Neural cell (in vitro differentiated cells): ENCODE data around the gene ADAMTS17. TPM values are rescaled to one million over a fixed set of nuclear protein-coding genes. Genes with fewer than 3 reads are reported as not detected.

Source experiments
- H2AFZ ChIP-seq: fragments of 200-600, 300-800 bp; sonication (generic), shearing (Covaris generic); 2 replicates; pipeline ENCODE4 v1.6.0; 2014; ENCODE audit warnings: low read depth, mild to moderate bottlenecking, antibody characterized with exemption, low read length, moderate library complexity
- H3F3A ChIP-seq: fragments of 200-600 bp; shearing (Covaris generic); 2 replicates; pipeline ENCODE4 v1.6.1; 2016; ENCODE audit warnings: mild to moderate bottlenecking, moderate library complexity, mixed read lengths, antibody characterized with exemption, low read length; ENCODE audit not compliant: insufficient read depth, poor library complexity, severe bottlenecking
- H3K27ac ChIP-seq: fragments of 200-600, 300-800 bp; sonication (generic), shearing (Covaris generic); 2 replicates; pipeline ENCODE4 v1.5.1; 2014; ENCODE audit warnings: mild to moderate bottlenecking, low read length, moderate library complexity
- H3K27me3 ChIP-seq: fragments of 300-800, 200-600 bp; sonication (generic), shearing (Covaris generic); 2 replicates; pipeline ENCODE4 v1.6.0; 2014; ENCODE audit warnings: mild to moderate bottlenecking, low read depth, low read length, moderate library complexity; ENCODE audit not compliant: insufficient read depth
- H3K36me3 ChIP-seq: fragments of 300-800, 200-600 bp; sonication (generic), shearing (Covaris generic); 2 replicates; pipeline ENCODE4 v1.5.1; 2014; ENCODE audit warnings: mild to moderate bottlenecking, antibody characterized with exemption, low read length, moderate library complexity; ENCODE audit not compliant: insufficient read depth
- H3K4me2 ChIP-seq: fragments of 300-800, 200-600 bp; sonication (generic), shearing (Covaris generic); 2 replicates; pipeline ENCODE4 v1.6.0; 2014; ENCODE audit warnings: mild to moderate bottlenecking, low read length
- H3K4me3 ChIP-seq: fragments of 300-800, 200-600 bp; sonication (generic), shearing (Covaris generic); 2 replicates; pipeline ENCODE4 v1.5.1; 2014; ENCODE audit warnings: mild to moderate bottlenecking, low read length, moderate library complexity
- H3K79me2 ChIP-seq: fragments of 200-600 bp; shearing (Covaris generic); replicated peaks from 2 replicates; pipeline ENCODE4 v1.6.0; 2014; ENCODE audit warnings: mild to moderate bottlenecking, low read length, moderate library complexity; ENCODE audit not compliant: insufficient read depth
- H3K9ac ChIP-seq: fragments of 300-800, 200-600 bp; sonication (generic), shearing (Covaris generic); 2 replicates; pipeline ENCODE4 v1.6.1; 2016; ENCODE audit warnings: mild to moderate bottlenecking, low read length, mixed read lengths
- H3K9me2 ChIP-seq: fragments of 200-600 bp; shearing (Covaris generic); 2 replicates; pipeline ENCODE4 v1.6.1; 2016; ENCODE audit warnings: mild to moderate bottlenecking, low read length, mixed read lengths; ENCODE audit not compliant: insufficient read depth
- H3K9me3 ChIP-seq: fragments of 200-600, 300-800 bp; sonication (generic), shearing (Covaris generic); 2 replicates; pipeline ENCODE4 v1.6.1; 2016; ENCODE audit warnings: mild to moderate bottlenecking, mixed run types, low read length, moderate library complexity, mixed read lengths
- H4K20me1 ChIP-seq: fragments of 200-600 bp; shearing (Covaris generic); 2 replicates; pipeline ENCODE4 v1.6.1; 2016; ENCODE audit warnings: mild to moderate bottlenecking, mixed run types; ENCODE audit not compliant: insufficient read depth
- EP300 ChIP-seq: fragments of 450-650 bp; conservative IDR thresholded peaks from 2 replicates; pipeline ENCODE4 v1.6.1; 2014; ENCODE audit warnings: antibody characterized with exemption, mild to moderate bottlenecking, moderate library complexity; ENCODE audit not compliant: poor library complexity, severe bottlenecking
- EZH2 ChIP-seq: fragments of 200-600, 300-800 bp; shearing (Covaris generic), sonication (generic); IDR thresholded peaks from 2 replicates; pipeline ENCODE4 v1.6.1; 2014; ENCODE audit warnings: antibody characterized with exemption, low read length, borderline replicate concordance, mild to moderate bottlenecking; ENCODE audit not compliant: insufficient read depth, poor library complexity, severe bottlenecking
- MXI1 ChIP-seq: fragments of 450-650 bp; conservative IDR thresholded peaks from 2 replicates; pipeline ENCODE4 v1.6.1; 2014; ENCODE audit warnings: antibody characterized with exemption, mild to moderate bottlenecking; ENCODE audit not compliant: poor library complexity, severe bottlenecking
- POLR2AphosphoS5 ChIP-seq: IDR thresholded peaks from 2 replicates; pipeline ENCODE4 v1.6.1; 2012
- RAD21 ChIP-seq: fragments of 450-650 bp; conservative IDR thresholded peaks from 2 replicates; pipeline ENCODE4 v1.6.1; 2014; ENCODE audit warnings: antibody characterized with exemption, mild to moderate bottlenecking, moderate library complexity
- SMC3 ChIP-seq: fragments of 450-650 bp; conservative IDR thresholded peaks from 2 replicates; pipeline ENCODE4 v1.6.1; 2014; ENCODE audit warnings: antibody characterized with exemption, mild to moderate bottlenecking, moderate library complexity; ENCODE audit not compliant: poor library complexity
- TAF1 ChIP-seq: IDR thresholded peaks from 2 replicates; pipeline ENCODE4 v1.6.1; 2012; ENCODE audit warnings: low read depth
- polyA plus RNA-seq: library from polyadenylated mRNA; depleted of rRNA; stranded (reverse); fragments of >200 nt; gene quantifications from 2 replicates; pipeline ENCODE4 v1.2.3, GENCODE V29; 2014
- TF ChIP-seq, protein P1 (sequence below): IDR thresholded peaks from 2 replicates; pipeline ENCODE4 v1.6.1; 2012; ENCODE audit warnings: borderline replicate concordance
- TF ChIP-seq, protein P2 (sequence below): fragments of 450-650 bp; IDR thresholded peaks from 2 replicates; pipeline ENCODE4 v1.5.1; 2014; ENCODE audit warnings: antibody characterized with exemption, mild to moderate bottlenecking, moderate library complexity; ENCODE audit not compliant: poor library complexity, severe bottlenecking

Gene ADAMTS17
- polyA plus RNA-seq, 1 donor from 2014 or later, result 0.04 TPM

DNA sequence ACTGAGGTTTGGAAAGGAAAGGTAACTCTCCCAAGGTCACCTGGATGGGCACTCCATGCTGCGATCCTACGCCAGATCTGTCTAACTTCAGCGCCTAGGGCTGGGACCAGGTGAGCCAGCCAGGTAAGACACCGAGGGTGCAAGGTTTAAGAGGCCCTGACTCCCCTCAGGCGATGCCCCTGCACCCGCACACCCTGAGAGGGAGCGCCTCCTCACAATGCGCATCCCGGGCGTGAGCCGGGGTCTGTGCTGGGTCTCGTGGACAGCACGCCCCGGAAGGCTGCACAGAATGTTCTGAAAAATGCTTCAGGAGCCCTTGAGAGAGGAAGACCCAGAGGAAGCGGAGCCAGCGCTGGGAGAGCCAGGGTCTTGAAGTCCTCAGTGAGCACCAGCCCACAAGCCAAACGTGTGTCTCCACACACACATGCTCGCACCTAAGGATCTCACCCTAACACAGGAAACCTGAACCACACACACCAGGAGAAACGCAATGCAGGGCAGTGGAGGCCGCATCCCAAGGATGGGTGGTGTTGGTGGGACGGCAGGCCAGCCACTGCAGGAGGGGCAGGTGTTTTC is 142.0 kb downstream of the ADAMTS17 start:
- H3K9me2 ChIP-seq, result no peaks in the 10 kb centered on the region
- no peak overlapping the region for H3K9ac ChIP-seq
- H3K79me2 ChIP-seq, result no peaks in the 10 kb centered on the region
- no peaks in the 10 kb centered on the region for H3F3A ChIP-seq
- no peaks in the 10 kb centered on the region for H3K27me3 ChIP-seq
- TF ChIP-seq TAF1 (no peak), EP300 (no peak), POLR2AphosphoS5 (no peak), SMC3 (no peak), EZH2 (no peak), RAD21 (no peak), MXI1 (no peak)
- TF ChIP-seq, protein P1, sequence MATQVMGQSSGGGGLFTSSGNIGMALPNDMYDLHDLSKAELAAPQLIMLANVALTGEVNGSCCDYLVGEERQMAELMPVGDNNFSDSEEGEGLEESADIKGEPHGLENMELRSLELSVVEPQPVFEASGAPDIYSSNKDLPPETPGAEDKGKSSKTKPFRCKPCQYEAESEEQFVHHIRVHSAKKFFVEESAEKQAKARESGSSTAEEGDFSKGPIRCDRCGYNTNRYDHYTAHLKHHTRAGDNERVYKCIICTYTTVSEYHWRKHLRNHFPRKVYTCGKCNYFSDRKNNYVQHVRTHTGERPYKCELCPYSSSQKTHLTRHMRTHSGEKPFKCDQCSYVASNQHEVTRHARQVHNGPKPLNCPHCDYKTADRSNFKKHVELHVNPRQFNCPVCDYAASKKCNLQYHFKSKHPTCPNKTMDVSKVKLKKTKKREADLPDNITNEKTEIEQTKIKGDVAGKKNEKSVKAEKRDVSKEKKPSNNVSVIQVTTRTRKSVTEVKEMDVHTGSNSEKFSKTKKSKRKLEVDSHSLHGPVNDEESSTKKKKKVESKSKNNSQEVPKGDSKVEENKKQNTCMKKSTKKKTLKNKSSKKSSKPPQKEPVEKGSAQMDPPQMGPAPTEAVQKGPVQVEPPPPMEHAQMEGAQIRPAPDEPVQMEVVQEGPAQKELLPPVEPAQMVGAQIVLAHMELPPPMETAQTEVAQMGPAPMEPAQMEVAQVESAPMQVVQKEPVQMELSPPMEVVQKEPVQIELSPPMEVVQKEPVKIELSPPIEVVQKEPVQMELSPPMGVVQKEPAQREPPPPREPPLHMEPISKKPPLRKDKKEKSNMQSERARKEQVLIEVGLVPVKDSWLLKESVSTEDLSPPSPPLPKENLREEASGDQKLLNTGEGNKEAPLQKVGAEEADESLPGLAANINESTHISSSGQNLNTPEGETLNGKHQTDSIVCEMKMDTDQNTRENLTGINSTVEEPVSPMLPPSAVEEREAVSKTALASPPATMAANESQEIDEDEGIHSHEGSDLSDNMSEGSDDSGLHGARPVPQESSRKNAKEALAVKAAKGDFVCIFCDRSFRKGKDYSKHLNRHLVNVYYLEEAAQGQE, result no peak
- TF ChIP-seq, protein P2, sequence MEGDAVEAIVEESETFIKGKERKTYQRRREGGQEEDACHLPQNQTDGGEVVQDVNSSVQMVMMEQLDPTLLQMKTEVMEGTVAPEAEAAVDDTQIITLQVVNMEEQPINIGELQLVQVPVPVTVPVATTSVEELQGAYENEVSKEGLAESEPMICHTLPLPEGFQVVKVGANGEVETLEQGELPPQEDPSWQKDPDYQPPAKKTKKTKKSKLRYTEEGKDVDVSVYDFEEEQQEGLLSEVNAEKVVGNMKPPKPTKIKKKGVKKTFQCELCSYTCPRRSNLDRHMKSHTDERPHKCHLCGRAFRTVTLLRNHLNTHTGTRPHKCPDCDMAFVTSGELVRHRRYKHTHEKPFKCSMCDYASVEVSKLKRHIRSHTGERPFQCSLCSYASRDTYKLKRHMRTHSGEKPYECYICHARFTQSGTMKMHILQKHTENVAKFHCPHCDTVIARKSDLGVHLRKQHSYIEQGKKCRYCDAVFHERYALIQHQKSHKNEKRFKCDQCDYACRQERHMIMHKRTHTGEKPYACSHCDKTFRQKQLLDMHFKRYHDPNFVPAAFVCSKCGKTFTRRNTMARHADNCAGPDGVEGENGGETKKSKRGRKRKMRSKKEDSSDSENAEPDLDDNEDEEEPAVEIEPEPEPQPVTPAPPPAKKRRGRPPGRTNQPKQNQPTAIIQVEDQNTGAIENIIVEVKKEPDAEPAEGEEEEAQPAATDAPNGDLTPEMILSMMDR, result no peak
- no peaks in the 10 kb centered on the region for H3K9me3 ChIP-seq
- H3K4me2 ChIP-seq, result no peak overlapping the region
- H2AFZ ChIP-seq, result no peak overlapping the region
- H3K27ac ChIP-seq, result no peak overlapping the region
- no peaks in the 10 kb centered on the region for H4K20me1 ChIP-seq
- H3K4me3 ChIP-seq, result no peak overlapping the region
- no peaks in the 10 kb centered on the region for H3K36me3 ChIP-seq

DNA sequence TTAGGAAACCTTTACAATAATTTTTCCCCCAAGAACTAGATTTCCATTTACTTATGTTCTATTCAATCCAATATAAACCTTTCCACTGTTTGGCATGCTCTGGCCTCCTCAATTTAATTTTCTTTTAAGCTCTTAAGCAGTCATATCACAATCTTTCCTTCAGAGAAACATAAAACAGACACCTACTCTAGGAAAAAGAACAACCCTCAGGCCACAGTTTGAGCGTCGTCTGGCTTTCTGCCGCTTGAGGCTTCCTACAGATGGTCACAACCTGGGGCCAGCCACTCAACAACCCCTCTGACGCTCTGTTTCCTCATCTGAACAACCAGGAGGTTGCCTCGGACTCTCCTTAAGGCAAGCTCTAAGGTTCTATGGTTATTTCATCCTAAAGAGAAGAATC is 143.3 kb downstream of the ADAMTS17 start:
- Histone ChIP-seq H3K4me2 (no peak overlapping the region), H3K27ac (no peak overlapping the region), H3F3A (no peaks in the 10 kb centered on the region), H2AFZ (no peak overlapping the region), H3K4me3 (no peak overlapping the region), H3K9ac (no peak overlapping the region), H3K79me2 (no peaks in the 10 kb centered on the region), H3K9me2 (no peaks in the 10 kb centered on the region), H3K36me3 (no peaks in the 10 kb centered on the region), H3K27me3 (no peaks in the 10 kb centered on the region), H3K9me3 (no peaks in the 10 kb centered on the region), H4K20me1 (no peaks in the 10 kb centered on the region)
- TF ChIP-seq POLR2AphosphoS5 (no peak), MXI1 (no peak), SMC3 (no peak), EP300 (no peak)
